Endodermal cell (in vitro differentiated cells): ENCODE data around the gene HDAC5. TPM values are rescaled to one million over a fixed set of nuclear protein-coding genes. Genes with fewer than 3 reads are reported as not detected.
"Not testable (repeated sequence)": the region's sequence is repeated elsewhere in the genome, so short reads cannot be mapped to it uniquely, and the experiment has no call there.

ENCODE experiments used
- DNase-seq: peaks from one replicate; pipeline ENCODE4 v3.0.0-alpha.2; 2017
- H3K27ac ChIP-seq: 2 replicates; pipeline ENCODE4 v1.5.1; 2013; ENCODE audit warnings: mild to moderate bottlenecking, low read depth, low read length, moderate library complexity
- H3K27me3 ChIP-seq: 2 replicates; pipeline ENCODE4 v1.6.1; 2013; ENCODE audit warnings: mild to moderate bottlenecking, low read length, moderate library complexity; ENCODE audit not compliant: insufficient read depth, control insufficient read depth, poor library complexity, severe bottlenecking
- H3K36me3 ChIP-seq: 2 replicates; pipeline ENCODE4 v1.7.0; 2013; ENCODE audit warnings: mild to moderate bottlenecking, low read length, moderate library complexity; ENCODE audit not compliant: control insufficient read depth, insufficient read depth
- H3K4me1 ChIP-seq: one replicate; pipeline ENCODE4 v1.7.0; 2013; ENCODE audit warnings: low read length; ENCODE audit not compliant: control insufficient read depth, insufficient read depth
- H3K4me3 ChIP-seq: 2 replicates; pipeline ENCODE4 v1.5.1; 2013; ENCODE audit warnings: mild to moderate bottlenecking, low read length, moderate library complexity
- H3K9ac ChIP-seq: 2 replicates; pipeline ENCODE4 v1.6.1; 2013; ENCODE audit warnings: mild to moderate bottlenecking, low read length, moderate library complexity; ENCODE audit not compliant: poor library complexity, severe bottlenecking; ENCODE audit errors: extremely low read depth
- H3K9me3 ChIP-seq: 2 replicates; pipeline ENCODE4 v1.6.1; 2013; ENCODE audit warnings: mild to moderate bottlenecking, low read length, moderate library complexity; ENCODE audit not compliant: control insufficient read depth
- H3K27ac Mint-ChIP-seq: 2 replicates; pipeline ENCODE4 v1.8.0; 2020; ENCODE audit warnings: mixed read lengths
- H3K27me3 Mint-ChIP-seq: 2 replicates; pipeline ENCODE4 v1.8.0; 2021; ENCODE audit warnings: mild to moderate bottlenecking, mixed read lengths; ENCODE audit not compliant: insufficient read depth
- H3K36me3 Mint-ChIP-seq: 2 replicates; pipeline ENCODE4 v1.8.0; 2020; ENCODE audit warnings: low read depth, mixed read lengths
- H3K4me1 Mint-ChIP-seq: 2 replicates; pipeline ENCODE4 v1.8.0; 2020; ENCODE audit warnings: mixed read lengths
- H3K4me3 Mint-ChIP-seq: 2 replicates; pipeline ENCODE4 v1.8.0; 2020; ENCODE audit warnings: mild to moderate bottlenecking, moderate library complexity, mixed read lengths
- H3K9me3 Mint-ChIP-seq: 2 replicates; pipeline ENCODE4 v1.8.0; 2020; ENCODE audit warnings: mild to moderate bottlenecking, mixed read lengths
- WGBS, 2 experiments: methylation state at CpG; one replicate each; pipeline versions ENCODE4 v1.1.5 to v1.1.7; 2013; ENCODE audit warnings: missing lambda C conversion rate in 2 of 2, mixed read lengths in 1 of 2; ENCODE audit not compliant: insufficient coverage in 1 of 2, insufficient read length in 1 of 2; 5-methylcytosine and 5-hydroxymethylcytosine counted together
- total RNA-seq, 2 donors: library from RNA; stranded (reverse); fragmentation: NEBNext Ultra II Directional in 1 of 2; extraction: Animal tissue kit (Norgen Biotek cat#: 25700) in 1 of 2; gene quantifications; 2 replicates in 1 of 2; 3 replicates in 1 of 2; pipeline ENCODE4 v1.2.1, GENCODE V29; 2021
- TF ChIP-seq, protein P1 (sequence below): fragments of 200-600 bp; sonication (generic); conservative IDR thresholded peaks from 2 replicates; pipeline ENCODE4 v1.5.0; 2021; ENCODE audit warnings: antibody characterized with exemption, mild to moderate bottlenecking

Gene HDAC5
- total RNA-seq, 2 donors from 2014 or later, result 36.9 to 64.6 TPM

DNA sequence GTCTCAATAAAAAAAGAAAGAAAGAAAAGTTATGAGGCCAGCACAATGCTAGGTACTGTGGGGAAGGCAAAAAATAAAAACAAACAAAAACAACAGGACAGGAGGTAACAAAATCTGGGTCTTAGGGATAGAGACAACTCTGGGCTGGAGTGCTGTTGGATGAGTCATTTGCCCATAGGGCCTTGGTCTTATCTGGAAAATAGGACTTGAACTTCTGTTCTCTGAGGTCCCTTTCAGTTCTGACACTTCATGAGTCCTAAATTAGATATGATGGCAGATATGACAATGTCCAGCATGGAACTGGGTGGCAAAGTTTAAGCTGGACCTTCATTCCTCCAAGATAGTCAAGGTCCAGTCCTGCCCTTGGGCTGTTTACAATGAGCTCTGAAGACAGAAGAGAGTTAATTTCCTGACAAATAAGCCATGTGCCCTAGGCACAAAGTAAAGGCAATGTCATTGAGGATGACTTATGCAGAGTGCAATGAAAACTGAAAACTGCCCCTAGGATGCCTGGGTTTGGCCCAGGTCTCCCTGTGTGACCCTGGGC lies 8.9 kb upstream of the HDAC5 start:
- Histone ChIP-seq H3K36me3 (no peaks in the 10 kb centered on the region), H3K27me3 (no peaks in the 10 kb centered on the region), H3K9ac (no peak overlapping the region), H3K4me3 (no peak overlapping the region), H3K4me1 (no peaks in the 10 kb centered on the region), H3K27ac (no peak overlapping the region), H3K9me3 (no peaks in the 10 kb centered on the region)
- Mint-ChIP-seq H3K4me1 (peaks cover under 1% of the 10 kb centered on the region), H3K9me3 (peaks cover under 1% of the 10 kb centered on the region), H3K27ac (no peak overlapping the region), H3K4me3 (no peak overlapping the region), H3K36me3 (peaks cover under 1% of the 10 kb centered on the region), H3K27me3 (no peaks in the 10 kb centered on the region)
- TF ChIP-seq, protein P1, sequence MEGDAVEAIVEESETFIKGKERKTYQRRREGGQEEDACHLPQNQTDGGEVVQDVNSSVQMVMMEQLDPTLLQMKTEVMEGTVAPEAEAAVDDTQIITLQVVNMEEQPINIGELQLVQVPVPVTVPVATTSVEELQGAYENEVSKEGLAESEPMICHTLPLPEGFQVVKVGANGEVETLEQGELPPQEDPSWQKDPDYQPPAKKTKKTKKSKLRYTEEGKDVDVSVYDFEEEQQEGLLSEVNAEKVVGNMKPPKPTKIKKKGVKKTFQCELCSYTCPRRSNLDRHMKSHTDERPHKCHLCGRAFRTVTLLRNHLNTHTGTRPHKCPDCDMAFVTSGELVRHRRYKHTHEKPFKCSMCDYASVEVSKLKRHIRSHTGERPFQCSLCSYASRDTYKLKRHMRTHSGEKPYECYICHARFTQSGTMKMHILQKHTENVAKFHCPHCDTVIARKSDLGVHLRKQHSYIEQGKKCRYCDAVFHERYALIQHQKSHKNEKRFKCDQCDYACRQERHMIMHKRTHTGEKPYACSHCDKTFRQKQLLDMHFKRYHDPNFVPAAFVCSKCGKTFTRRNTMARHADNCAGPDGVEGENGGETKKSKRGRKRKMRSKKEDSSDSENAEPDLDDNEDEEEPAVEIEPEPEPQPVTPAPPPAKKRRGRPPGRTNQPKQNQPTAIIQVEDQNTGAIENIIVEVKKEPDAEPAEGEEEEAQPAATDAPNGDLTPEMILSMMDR, result no peak
- DNase-seq, result no peak

DNA sequence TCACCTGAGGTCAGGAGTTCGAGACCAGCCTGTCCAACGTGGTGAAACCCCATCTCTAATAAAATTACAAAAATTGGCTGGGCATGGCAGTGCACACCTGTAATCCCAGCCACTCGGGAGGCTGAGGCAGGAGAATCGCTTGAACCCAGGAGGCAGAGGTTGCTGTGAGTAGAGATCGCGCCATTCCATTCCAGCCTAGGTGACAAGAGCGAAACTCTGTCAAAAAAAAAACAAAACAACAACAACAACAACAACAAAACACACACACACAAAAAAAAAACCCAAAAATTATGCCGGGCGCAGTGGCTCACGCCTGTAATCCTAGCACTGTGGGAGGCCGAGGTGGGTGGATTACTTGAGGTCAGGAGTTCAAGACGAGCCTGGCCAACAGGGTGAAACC lies 7.9 kb upstream of the HDAC5 start:
- not testable (repeated sequence) for H3K4me1 Mint-ChIP-seq, DNase-seq, H3K27ac ChIP-seq, H3K9me3 Mint-ChIP-seq, H3K4me1 ChIP-seq, H3K27me3 ChIP-seq, H3K4me3 ChIP-seq, H3K4me3 Mint-ChIP-seq, H3K27ac Mint-ChIP-seq, H3K9ac ChIP-seq, H3K36me3 Mint-ChIP-seq, H3K27me3 Mint-ChIP-seq, H3K36me3 ChIP-seq, H3K9me3 ChIP-seq
- 89 to 96% methylated on average over 7 to 12 of the region's 12 CpGs for WGBS, 2 experiments

DNA sequence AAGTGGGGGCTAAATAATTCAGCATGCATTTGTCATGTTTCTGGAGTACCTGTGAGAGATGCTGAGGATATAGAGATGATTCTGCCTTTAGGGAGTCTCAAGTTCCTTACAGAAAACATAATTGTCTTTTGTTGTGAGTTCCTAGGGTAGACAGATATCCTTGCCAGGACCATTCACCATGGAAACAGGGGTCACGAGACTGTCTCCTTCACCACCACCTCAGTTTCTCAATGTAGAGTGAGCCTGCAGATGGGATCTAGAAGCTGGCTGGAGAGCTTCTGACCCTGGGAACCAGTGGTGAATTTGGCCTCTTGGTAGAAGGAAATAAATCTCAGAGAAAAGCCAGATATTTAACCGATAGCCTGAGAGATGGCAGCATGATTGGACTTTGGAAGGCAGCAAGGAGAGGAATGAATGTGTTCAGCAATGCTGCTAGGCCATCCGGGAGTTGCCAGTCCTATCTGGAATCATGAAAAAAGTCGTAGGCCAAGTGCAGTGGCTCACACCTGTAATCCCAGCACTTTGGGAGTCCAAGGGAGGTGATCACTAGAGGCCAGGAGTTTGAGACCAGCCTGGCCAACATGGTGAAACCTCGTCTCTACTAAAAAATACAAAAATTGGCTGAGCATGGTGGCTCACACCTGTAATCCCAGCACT lies 7.4 kb upstream of the HDAC5 start:
- Histone ChIP-seq H3K4me3 (no peak overlapping the region), H3K27me3 (no peaks in the 10 kb centered on the region), H3K9me3 (no peaks in the 10 kb centered on the region), H3K27ac (no peak overlapping the region), H3K36me3 (no peaks in the 10 kb centered on the region), H3K9ac (no peak overlapping the region), H3K4me1 (no peaks in the 10 kb centered on the region)
- WGBS, 2 experiments, result 89 to 97% methylated on average over 5 of the region's 5 CpGs
- DNase-seq, result no peak
- Mint-ChIP-seq H3K9me3 (no peaks in the 10 kb centered on the region), H3K36me3 (no peaks in the 10 kb centered on the region), H3K27ac (no peak overlapping the region), H3K4me1 (no peaks in the 10 kb centered on the region), H3K4me3 (no peak overlapping the region), H3K27me3 (no peaks in the 10 kb centered on the region)
- TF ChIP-seq, protein P1, result no peak

DNA sequence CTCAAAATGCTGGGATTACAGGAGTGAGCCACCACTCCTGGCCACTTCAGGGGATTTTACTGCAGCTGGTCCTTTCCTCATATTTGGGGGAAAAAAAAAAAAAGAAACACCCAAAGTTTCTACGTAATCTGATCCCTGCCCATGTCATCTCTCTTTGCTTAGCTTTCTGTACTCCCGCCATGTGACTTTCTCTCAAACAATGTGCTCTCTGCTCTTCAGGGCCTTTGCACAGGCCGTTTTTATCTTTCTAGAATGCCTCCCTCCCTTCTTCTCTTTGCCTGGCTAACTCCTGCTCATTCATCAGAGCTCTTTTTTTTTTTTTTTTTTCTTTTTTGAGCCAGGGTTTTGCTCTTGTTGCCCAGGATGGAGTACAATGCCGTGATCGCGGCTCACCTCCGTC lies 4.9 kb upstream of the HDAC5 start:
- WGBS, 2 experiments, result 92 to 93% methylated on average over 2 to 7 of the region's 7 CpGs
- Mint-ChIP-seq H3K27ac (no peak overlapping the region), H3K4me3 (no peak overlapping the region), H3K36me3 (no peaks in the 10 kb centered on the region), H3K9me3 (no peaks in the 10 kb centered on the region), H3K27me3 (no peaks in the 10 kb centered on the region), H3K4me1 (peaks cover 4% of the 10 kb centered on the region)
- TF ChIP-seq, protein P1, result no peak
- Histone ChIP-seq H3K4me3 (no peak overlapping the region), H3K36me3 (no peaks in the 10 kb centered on the region), H3K4me1 (no peaks in the 10 kb centered on the region), H3K27me3 (no peaks in the 10 kb centered on the region), H3K9me3 (no peaks in the 10 kb centered on the region), H3K27ac (no peak overlapping the region), H3K9ac (no peak overlapping the region)
- DNase-seq, result no peak
